ENCODE data around the gene RNF5. TPM values are rescaled to one million over a fixed set of nuclear protein-coding genes. Genes with fewer than 3 reads are reported as not detected.
A peak's percentile ranks its signal among the peaks of the same experiment; 100 is the strongest.

Gene RNF5
- total and polyA plus RNA-seq, 9 of the 15 experiments (the other 6 are each of a cell fraction or from before 2014, with no cell fraction given) = 62.2 to 245 (median 129) TPM

DNA sequence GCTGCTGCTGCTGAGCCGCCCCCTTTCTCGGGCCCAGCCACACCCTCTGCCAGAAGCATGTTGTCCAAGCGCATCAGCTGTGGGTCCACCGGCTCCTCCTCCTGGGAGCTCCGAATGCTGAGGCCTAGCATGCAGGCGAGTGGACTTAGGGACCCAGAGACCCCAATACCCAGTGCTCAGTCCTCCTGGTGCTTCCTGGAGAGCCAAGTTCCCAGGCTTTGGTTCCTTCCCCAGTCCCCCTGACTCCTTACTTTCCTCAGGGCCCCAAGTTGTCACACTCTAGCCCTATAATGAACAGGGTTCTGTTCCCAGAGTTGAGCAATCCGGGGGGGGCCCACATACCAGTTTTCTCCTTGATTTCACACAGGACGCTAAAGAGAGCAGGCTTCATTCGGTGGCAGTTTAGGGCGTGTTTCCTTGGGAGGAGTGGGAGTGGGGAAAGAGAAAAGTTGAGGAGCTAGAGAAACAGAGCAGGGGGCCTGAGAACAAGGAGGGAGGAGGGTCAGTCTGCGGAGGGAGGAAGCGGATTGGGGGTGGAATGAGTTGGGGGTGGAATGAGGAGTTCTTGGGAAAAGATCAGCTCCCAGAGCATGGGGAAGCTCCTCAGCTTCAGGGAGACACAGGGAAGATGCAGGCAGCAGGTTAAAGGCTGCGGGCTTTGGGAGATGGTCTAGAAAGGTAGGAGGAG lies 10.3 kb downstream of the RNF5 start (continued):
- TF ChIP-seq KLF13 (tag; IDR thresholded peaks at IDR 0.05; ENCODE audit: borderline replicate concordance, low read depth) (peak; percentile 68; the same call in 1 of the 2 replicates), MAFK (IDR thresholded peaks at IDR 0.05; ENCODE audit: low read length) (no peak), RFX1 (IDR thresholded peaks at IDR 0.05) (no peak), JUND (IDR thresholded peaks at IDR 0.05; ENCODE audit: borderline replicate concordance, low read depth, low read length) (no peak), JUND (tag; IDR thresholded peaks at IDR 0.05; ENCODE audit: borderline replicate concordance, low read depth, low read length) (no peak), TCF3 (CRISPR knock-in tag; IDR thresholded peaks at IDR 0.05) (no peak), U2AF1 (optimal IDR thresholded peaks at IDR 0.05; ENCODE audit: low read depth, low read length) (no peak), CEBPG (CRISPR knock-in tag; IDR thresholded peaks at IDR 0.05) (no peak), CEBPG (tag; conservative IDR thresholded peaks at IDR 0.05 in 1 of 2, IDR thresholded peaks at IDR 0.05 in 1 of 2) (peak in 1 of 2 experiments; percentile 54; a peak in 1 of 4 replicates), CXXC5 (CRISPR knock-in tag; IDR thresholded peaks at IDR 0.05) (0 out of 2 replicates have a peak, but pooled peaks have one; percentile 20), ZSCAN29 (IDR thresholded peaks at IDR 0.05) (0 out of 2 replicates have a peak, but pooled peaks have one; percentile 20), EHMT2 (IDR thresholded peaks at IDR 0.05) (no peak), ZNF695 (CRISPR knock-in tag; IDR thresholded peaks at IDR 0.05) (no peak)
- TF ChIP-seq, protein P1, sequence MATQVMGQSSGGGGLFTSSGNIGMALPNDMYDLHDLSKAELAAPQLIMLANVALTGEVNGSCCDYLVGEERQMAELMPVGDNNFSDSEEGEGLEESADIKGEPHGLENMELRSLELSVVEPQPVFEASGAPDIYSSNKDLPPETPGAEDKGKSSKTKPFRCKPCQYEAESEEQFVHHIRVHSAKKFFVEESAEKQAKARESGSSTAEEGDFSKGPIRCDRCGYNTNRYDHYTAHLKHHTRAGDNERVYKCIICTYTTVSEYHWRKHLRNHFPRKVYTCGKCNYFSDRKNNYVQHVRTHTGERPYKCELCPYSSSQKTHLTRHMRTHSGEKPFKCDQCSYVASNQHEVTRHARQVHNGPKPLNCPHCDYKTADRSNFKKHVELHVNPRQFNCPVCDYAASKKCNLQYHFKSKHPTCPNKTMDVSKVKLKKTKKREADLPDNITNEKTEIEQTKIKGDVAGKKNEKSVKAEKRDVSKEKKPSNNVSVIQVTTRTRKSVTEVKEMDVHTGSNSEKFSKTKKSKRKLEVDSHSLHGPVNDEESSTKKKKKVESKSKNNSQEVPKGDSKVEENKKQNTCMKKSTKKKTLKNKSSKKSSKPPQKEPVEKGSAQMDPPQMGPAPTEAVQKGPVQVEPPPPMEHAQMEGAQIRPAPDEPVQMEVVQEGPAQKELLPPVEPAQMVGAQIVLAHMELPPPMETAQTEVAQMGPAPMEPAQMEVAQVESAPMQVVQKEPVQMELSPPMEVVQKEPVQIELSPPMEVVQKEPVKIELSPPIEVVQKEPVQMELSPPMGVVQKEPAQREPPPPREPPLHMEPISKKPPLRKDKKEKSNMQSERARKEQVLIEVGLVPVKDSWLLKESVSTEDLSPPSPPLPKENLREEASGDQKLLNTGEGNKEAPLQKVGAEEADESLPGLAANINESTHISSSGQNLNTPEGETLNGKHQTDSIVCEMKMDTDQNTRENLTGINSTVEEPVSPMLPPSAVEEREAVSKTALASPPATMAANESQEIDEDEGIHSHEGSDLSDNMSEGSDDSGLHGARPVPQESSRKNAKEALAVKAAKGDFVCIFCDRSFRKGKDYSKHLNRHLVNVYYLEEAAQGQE (IDR thresholded peaks at IDR 0.05; ENCODE audit: borderline replicate concordance) = no peak
- TF ChIP-seq, protein P1 (CRISPR knock-in tag; IDR thresholded peaks at IDR 0.05; ENCODE audit: low read depth) = no peak
- TF ChIP-seq, protein P2, sequence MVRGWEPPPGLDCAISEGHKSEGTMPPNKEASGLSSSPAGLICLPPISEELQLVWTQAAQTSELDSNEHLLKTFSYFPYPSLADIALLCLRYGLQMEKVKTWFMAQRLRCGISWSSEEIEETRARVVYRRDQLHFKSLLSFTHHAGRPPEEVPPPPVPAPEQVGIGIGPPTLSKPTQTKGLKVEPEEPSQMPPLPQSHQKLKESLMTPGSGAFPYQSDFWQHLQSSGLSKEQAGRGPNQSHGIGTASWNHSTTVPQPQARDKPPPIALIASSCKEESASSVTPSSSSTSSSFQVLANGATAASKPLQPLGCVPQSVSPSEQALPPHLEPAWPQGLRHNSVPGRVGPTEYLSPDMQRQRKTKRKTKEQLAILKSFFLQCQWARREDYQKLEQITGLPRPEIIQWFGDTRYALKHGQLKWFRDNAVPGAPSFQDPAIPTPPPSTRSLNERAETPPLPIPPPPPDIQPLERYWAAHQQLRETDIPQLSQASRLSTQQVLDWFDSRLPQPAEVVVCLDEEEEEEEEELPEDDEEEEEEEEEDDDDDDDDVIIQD (CRISPR knock-in tag; IDR thresholded peaks at IDR 0.05) = no peak
- TF ChIP-seq, protein P3, sequence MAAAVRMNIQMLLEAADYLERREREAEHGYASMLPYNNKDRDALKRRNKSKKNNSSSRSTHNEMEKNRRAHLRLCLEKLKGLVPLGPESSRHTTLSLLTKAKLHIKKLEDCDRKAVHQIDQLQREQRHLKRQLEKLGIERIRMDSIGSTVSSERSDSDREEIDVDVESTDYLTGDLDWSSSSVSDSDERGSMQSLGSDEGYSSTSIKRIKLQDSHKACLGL (CRISPR knock-in tag; IDR thresholded peaks at IDR 0.05; ENCODE audit: borderline replicate concordance, poor library complexity, severe bottlenecking) = no peak

Data from K562 (cell line).